WTC11 (cell line): ENCODE results near the gene SLIT3. TPM values are rescaled to one million over a fixed set of nuclear protein-coding genes. Genes with fewer than 3 reads are reported as not detected.

ENCODE experiments used
- ATAC-seq: fragments of 200-7000 bp; cut with Tn5 transposase; 2 replicates; pipeline ENCODE4 v1.10.0; 2021; ENCODE audit warnings: mild to moderate bottlenecking, moderate library complexity
- CTCF ChIA-PET: fragments of 300-600 bp; sonication (Branson Sonifier 250); formaldehyde crosslinking; loops from one replicate; lab custom pipeline; 2021; ENCODE audit warnings: antibody characterized with exemption; lab: Charles Lee
- POLR2A ChIA-PET: fragments of 350-600 bp; sonication (Branson Sonifier 250); formaldehyde crosslinking; loops from one replicate; lab custom pipeline; 2021; ENCODE audit warnings: antibody characterized with exemption; lab: Charles Lee
- DNase-seq: peaks from one replicate; pipeline ENCODE4 v3.0.0; 2021; ENCODE audit warnings: low spot score
- H3K27ac Mint-ChIP-seq: 2 replicates; pipeline ENCODE4 v1.8.0; 2021; ENCODE audit warnings: mixed read lengths
- H3K27me3 Mint-ChIP-seq: 2 replicates; pipeline ENCODE4 v1.8.0; 2021; ENCODE audit warnings: low read depth, mild to moderate bottlenecking, moderate library complexity, mixed read lengths
- H3K36me3 Mint-ChIP-seq: 2 replicates; pipeline ENCODE4 v1.8.0; 2021; ENCODE audit warnings: mixed read lengths
- H3K4me1 Mint-ChIP-seq: 2 replicates; pipeline ENCODE4 v1.8.0; 2022; ENCODE audit warnings: mixed read lengths
- H3K4me3 Mint-ChIP-seq: 2 replicates; pipeline ENCODE4 v1.8.0; 2021; ENCODE audit warnings: mild to moderate bottlenecking, moderate library complexity, mixed read lengths
- H3K9me3 Mint-ChIP-seq: 2 replicates; pipeline ENCODE4 v1.8.0; 2021; ENCODE audit warnings: mixed read lengths
- FOXP1 ChIP-seq: sonication (generic); formaldehyde crosslinking; IDR thresholded peaks from 2 replicates; pipeline ENCODE4 v1.8.0; 2022; ENCODE audit warnings: missing genetic modification reagents, mild to moderate bottlenecking, moderate library complexity, borderline replicate concordance
- JUN ChIP-seq: sonication (generic); formaldehyde crosslinking; IDR thresholded peaks from 2 replicates; pipeline ENCODE4 v1.8.0; 2023; ENCODE audit warnings: mild to moderate bottlenecking, missing genetic modification reagents
- KAT7 ChIP-seq: sonication (generic); formaldehyde crosslinking; IDR thresholded peaks from 2 replicates; pipeline ENCODE4 v1.8.1; 2023; ENCODE audit warnings: missing genetic modification reagents, mild to moderate bottlenecking, borderline replicate concordance
- RELA ChIP-seq: sonication (generic); formaldehyde crosslinking; IDR thresholded peaks from 2 replicates; pipeline ENCODE4 v1.8.1; 2022; ENCODE audit warnings: missing genetic modification reagents, mild to moderate bottlenecking, borderline replicate concordance
- TCF7 ChIP-seq: sonication (generic); formaldehyde crosslinking; IDR thresholded peaks from 2 replicates; pipeline ENCODE4 v1.8.0; 2022; ENCODE audit warnings: mild to moderate bottlenecking, low read depth, missing genetic modification reagents, moderate library complexity
- TP53 ChIP-seq: sonication (generic); formaldehyde crosslinking; IDR thresholded peaks from 2 replicates; pipeline ENCODE4 v1.8.1; 2023; ENCODE audit warnings: mild to moderate bottlenecking, missing genetic modification reagents
- ZNF263 ChIP-seq: sonication (generic); formaldehyde crosslinking; IDR thresholded peaks from 2 replicates; pipeline ENCODE4 v1.8.1; 2022; ENCODE audit warnings: low read depth, mild to moderate bottlenecking, moderate library complexity, missing genetic modification reagents
- total RNA-seq: library from RNA; stranded (reverse); gene quantifications from 3 replicates; pipeline ENCODE4 v1.2.3, GENCODE V29; 2021
- TF ChIP-seq, protein P1 (sequence below): sonication (generic); formaldehyde crosslinking; IDR thresholded peaks from 2 replicates; pipeline ENCODE4 v1.8.1; 2023; ENCODE audit warnings: mild to moderate bottlenecking, missing genetic modification reagents
- TF ChIP-seq, protein P2 (sequence below): sonication (generic); formaldehyde crosslinking; IDR thresholded peaks from 2 replicates; pipeline ENCODE4 v1.8.0; 2023; ENCODE audit warnings: missing genetic modification reagents, mild to moderate bottlenecking, borderline replicate concordance
- TF ChIP-seq, protein P3 (sequence below): fragments of 250-450 bp; sonication (Bioruptor Pico); IDR thresholded peaks from 2 replicates; pipeline ENCODE4 v1.9.0; 2021; ENCODE audit warnings: moderate library complexity, mild to moderate bottlenecking, inconsistent platforms, borderline replicate concordance
- TF ChIP-seq, protein P4 (sequence below): sonication (generic); formaldehyde crosslinking; IDR thresholded peaks from 2 replicates; pipeline ENCODE4 v1.8.1; 2022; ENCODE audit warnings: missing genetic modification reagents, borderline replicate concordance
- TF ChIP-seq, protein P5 (sequence below): sonication (generic); formaldehyde crosslinking; IDR thresholded peaks from 2 replicates; pipeline ENCODE4 v1.8.1; 2022; ENCODE audit warnings: mild to moderate bottlenecking, moderate library complexity, missing genetic modification reagents
- TF ChIP-seq, protein P6 (sequence below): sonication (generic); formaldehyde crosslinking; IDR thresholded peaks from 2 replicates; pipeline ENCODE4 v1.8.0; 2022; ENCODE audit warnings: mild to moderate bottlenecking, missing genetic modification reagents

SLIT3 gene
- total RNA-seq, 1 experiment from 2014 or later: 1.9 TPM

DNA sequence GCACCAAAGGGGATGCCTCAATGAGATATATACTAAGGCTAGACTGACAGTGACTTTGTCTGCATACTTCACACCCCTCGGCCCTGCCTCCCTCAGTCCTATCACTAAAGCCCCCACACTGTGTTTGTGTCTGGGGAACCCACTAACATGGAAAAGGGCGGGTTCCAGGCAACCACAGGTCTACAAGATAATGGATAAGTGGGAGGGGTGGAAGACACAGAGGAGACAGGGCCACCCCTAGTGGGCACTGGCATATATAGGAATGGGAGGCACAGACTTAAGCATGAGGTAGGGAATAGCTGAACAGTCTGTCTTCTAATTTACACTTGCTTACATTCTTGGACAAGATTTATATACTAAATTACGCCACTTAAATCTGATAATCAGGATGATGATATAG is 74.0 kb downstream of the SLIT3 start (continued):
- TF ChIP-seq, protein P1, sequence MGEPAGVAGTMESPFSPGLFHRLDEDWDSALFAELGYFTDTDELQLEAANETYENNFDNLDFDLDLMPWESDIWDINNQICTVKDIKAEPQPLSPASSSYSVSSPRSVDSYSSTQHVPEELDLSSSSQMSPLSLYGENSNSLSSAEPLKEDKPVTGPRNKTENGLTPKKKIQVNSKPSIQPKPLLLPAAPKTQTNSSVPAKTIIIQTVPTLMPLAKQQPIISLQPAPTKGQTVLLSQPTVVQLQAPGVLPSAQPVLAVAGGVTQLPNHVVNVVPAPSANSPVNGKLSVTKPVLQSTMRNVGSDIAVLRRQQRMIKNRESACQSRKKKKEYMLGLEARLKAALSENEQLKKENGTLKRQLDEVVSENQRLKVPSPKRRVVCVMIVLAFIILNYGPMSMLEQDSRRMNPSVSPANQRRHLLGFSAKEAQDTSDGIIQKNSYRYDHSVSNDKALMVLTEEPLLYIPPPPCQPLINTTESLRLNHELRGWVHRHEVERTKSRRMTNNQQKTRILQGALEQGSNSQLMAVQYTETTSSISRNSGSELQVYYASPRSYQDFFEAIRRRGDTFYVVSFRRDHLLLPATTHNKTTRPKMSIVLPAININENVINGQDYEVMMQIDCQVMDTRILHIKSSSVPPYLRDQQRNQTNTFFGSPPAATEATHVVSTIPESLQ (CRISPR knock-in tag): no peak
- TF ChIP-seq KAT7: no peak
- TF ChIP-seq, protein P2, sequence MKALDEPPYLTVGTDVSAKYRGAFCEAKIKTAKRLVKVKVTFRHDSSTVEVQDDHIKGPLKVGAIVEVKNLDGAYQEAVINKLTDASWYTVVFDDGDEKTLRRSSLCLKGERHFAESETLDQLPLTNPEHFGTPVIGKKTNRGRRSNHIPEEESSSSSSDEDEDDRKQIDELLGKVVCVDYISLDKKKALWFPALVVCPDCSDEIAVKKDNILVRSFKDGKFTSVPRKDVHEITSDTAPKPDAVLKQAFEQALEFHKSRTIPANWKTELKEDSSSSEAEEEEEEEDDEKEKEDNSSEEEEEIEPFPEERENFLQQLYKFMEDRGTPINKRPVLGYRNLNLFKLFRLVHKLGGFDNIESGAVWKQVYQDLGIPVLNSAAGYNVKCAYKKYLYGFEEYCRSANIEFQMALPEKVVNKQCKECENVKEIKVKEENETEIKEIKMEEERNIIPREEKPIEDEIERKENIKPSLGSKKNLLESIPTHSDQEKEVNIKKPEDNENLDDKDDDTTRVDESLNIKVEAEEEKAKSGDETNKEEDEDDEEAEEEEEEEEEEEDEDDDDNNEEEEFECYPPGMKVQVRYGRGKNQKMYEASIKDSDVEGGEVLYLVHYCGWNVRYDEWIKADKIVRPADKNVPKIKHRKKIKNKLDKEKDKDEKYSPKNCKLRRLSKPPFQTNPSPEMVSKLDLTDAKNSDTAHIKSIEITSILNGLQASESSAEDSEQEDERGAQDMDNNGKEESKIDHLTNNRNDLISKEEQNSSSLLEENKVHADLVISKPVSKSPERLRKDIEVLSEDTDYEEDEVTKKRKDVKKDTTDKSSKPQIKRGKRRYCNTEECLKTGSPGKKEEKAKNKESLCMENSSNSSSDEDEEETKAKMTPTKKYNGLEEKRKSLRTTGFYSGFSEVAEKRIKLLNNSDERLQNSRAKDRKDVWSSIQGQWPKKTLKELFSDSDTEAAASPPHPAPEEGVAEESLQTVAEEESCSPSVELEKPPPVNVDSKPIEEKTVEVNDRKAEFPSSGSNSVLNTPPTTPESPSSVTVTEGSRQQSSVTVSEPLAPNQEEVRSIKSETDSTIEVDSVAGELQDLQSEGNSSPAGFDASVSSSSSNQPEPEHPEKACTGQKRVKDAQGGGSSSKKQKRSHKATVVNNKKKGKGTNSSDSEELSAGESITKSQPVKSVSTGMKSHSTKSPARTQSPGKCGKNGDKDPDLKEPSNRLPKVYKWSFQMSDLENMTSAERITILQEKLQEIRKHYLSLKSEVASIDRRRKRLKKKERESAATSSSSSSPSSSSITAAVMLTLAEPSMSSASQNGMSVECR: no peak
- no peak for TF ChIP-seq RELA (CRISPR knock-in tag)
- TF ChIP-seq, protein P3, sequence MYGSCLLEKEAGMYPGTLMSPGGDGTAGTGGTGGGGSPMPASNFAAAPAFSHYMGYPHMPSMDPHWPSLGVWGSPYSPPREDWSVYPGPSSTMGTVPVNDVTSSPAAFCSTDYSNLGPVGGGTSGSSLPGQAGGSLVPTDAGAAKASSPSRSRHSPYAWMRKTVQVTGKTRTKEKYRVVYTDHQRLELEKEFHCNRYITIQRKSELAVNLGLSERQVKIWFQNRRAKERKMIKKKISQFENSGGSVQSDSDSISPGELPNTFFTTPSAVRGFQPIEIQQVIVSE (CRISPR knock-in tag): no peak
- no peak for TF ChIP-seq FOXP1 (CRISPR knock-in tag)
- TF ChIP-seq, protein P4, sequence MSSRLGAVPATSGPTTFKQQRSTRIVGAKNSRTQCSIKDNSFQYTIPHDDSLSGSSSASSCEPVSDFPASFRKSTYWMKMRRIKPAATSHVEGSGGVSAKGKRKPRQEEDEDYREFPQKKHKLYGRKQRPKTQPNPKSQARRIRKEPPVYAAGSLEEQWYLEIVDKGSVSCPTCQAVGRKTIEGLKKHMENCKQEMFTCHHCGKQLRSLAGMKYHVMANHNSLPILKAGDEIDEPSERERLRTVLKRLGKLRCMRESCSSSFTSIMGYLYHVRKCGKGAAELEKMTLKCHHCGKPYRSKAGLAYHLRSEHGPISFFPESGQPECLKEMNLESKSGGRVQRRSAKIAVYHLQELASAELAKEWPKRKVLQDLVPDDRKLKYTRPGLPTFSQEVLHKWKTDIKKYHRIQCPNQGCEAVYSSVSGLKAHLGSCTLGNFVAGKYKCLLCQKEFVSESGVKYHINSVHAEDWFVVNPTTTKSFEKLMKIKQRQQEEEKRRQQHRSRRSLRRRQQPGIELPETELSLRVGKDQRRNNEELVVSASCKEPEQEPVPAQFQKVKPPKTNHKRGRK (CRISPR knock-in tag): no peak
- TF ChIP-seq, protein P5, sequence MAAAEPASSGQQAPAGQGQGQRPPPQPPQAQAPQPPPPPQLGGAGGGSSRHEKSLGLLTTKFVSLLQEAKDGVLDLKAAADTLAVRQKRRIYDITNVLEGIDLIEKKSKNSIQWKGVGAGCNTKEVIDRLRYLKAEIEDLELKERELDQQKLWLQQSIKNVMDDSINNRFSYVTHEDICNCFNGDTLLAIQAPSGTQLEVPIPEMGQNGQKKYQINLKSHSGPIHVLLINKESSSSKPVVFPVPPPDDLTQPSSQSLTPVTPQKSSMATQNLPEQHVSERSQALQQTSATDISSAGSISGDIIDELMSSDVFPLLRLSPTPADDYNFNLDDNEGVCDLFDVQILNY (CRISPR knock-in tag): no peak
- no peak for TF ChIP-seq TP53

DNA sequence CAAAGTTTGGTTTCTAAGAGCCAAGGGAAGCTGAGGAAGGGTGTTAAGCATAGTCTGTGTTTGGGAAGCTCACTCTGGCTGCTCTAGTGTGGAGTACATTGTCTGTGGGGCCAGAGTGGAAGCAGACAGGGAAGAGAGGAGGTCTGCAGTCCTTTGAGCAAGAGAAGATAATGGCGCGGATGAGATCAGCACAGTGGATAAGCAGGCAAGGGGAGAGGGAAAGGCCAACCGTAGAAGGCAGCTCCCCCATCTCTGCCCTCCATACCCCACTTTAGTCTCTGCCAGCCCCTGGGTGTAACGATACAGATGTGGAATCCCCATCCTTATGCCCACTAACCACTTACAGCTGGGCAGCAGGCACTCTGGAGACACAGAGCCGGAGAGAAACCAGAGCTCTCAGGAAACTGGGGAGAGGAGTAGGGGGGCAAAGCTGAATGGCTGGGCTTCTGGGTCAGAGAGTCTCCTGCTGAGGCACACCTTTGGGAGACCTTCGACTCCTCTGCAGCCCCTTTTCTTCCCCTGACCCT is 75.0 kb downstream of the SLIT3 start:
- peaks cover 94% of the 10 kb centered on the region for H3K27me3 Mint-ChIP-seq
- CTCF ChIA-PET: interaction anchor here (0.6 kb wide), 1 partner anchor 358 kb away, joined by 4 read pairs; the partner anchor contains the start of gene SPDL1
- TF ChIP-seq RELA (CRISPR knock-in tag) (no peak), ZNF263 (no peak), JUN (no peak), TCF7 (CRISPR knock-in tag) (no peak)
- TF ChIP-seq, protein P6, sequence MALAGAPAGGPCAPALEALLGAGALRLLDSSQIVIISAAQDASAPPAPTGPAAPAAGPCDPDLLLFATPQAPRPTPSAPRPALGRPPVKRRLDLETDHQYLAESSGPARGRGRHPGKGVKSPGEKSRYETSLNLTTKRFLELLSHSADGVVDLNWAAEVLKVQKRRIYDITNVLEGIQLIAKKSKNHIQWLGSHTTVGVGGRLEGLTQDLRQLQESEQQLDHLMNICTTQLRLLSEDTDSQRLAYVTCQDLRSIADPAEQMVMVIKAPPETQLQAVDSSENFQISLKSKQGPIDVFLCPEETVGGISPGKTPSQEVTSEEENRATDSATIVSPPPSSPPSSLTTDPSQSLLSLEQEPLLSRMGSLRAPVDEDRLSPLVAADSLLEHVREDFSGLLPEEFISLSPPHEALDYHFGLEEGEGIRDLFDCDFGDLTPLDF: no peak
- TF ChIP-seq, all 79 proteins: peak for 0
- DNase-seq (no peak), ATAC-seq (no peak)
- no peak overlapping the region for H3K4me3 Mint-ChIP-seq
- H3K4me1 Mint-ChIP-seq: no peaks in the 10 kb centered on the region
- H3K9me3 Mint-ChIP-seq: no peaks in the 10 kb centered on the region
- H3K36me3 Mint-ChIP-seq: no peaks in the 10 kb centered on the region
- H3K27ac Mint-ChIP-seq: no peak overlapping the region
- POLR2A ChIA-PET: no interaction called here
